Liver (tissue), 9 donors: ENCODE results near the gene GUCD1. TPM values are rescaled to one million over a fixed set of nuclear protein-coding genes. Genes with fewer than 3 reads are reported as not detected.
"Not testable (repeated sequence)": the region's sequence is repeated elsewhere in the genome, so short reads cannot be mapped to it uniquely, and the experiment has no call there.

Source experiments
- DNase-seq: peaks from one replicate; pipeline ENCODE4 v3.0.0-alpha.2; 2017; ENCODE audit warnings: low spot score
- H3K27ac ChIP-seq, 2 donors: one replicate each; pipeline ENCODE4 v1.7.0; 2013; ENCODE audit warnings: inconsistent platforms in 2 of 2, low read length in 2 of 2, control low read depth in 1 of 2, low read depth in 1 of 2, mild to moderate bottlenecking in 1 of 2
- H3K27me3 ChIP-seq, 4 donors: one replicate each; pipeline versions ENCODE4 v1.6.1 to v1.7.0; 2013; ENCODE audit warnings: low read length in 3 of 4, inconsistent platforms in 1 of 4, mild to moderate bottlenecking in 1 of 4, moderate library complexity in 1 of 4; ENCODE audit not compliant: control insufficient read depth in 4 of 4, insufficient read depth in 4 of 4
- H3K36me3 ChIP-seq, 4 donors: one replicate each; pipeline versions ENCODE4 v1.6.1 to v1.7.0; 2013; ENCODE audit warnings: low read length in 3 of 4, mild to moderate bottlenecking in 3 of 4, low read depth in 1 of 4, moderate library complexity in 1 of 4; ENCODE audit not compliant: control insufficient read depth in 4 of 4, insufficient read depth in 3 of 4
- H3K4me1 ChIP-seq, 4 donors: one replicate each; pipeline versions ENCODE4 v1.6.1 to v1.7.0; 2013; ENCODE audit warnings: low read length in 3 of 4, mild to moderate bottlenecking in 3 of 4, moderate library complexity in 1 of 4; ENCODE audit not compliant: control insufficient read depth in 4 of 4, insufficient read depth in 4 of 4
- H3K4me3 ChIP-seq, 3 donors: one replicate each; pipeline versions ENCODE4 v1.6.1 to v1.7.0; 2013; ENCODE audit warnings: low read length in 3 of 3, control low read depth in 1 of 3, low read depth in 1 of 3, mild to moderate bottlenecking in 1 of 3
- H3K9ac ChIP-seq, 2 donors: one replicate each; pipeline ENCODE4 v1.7.0; 2013; ENCODE audit warnings: low read length in 2 of 2, mild to moderate bottlenecking in 2 of 2, moderate library complexity in 2 of 2, control low read depth in 1 of 2, low read depth in 1 of 2
- H3K9me3 ChIP-seq, 4 donors: one replicate each; pipeline versions ENCODE4 v1.6.1 to v1.7.0; 2013; ENCODE audit warnings: low read length in 3 of 4; ENCODE audit not compliant: control insufficient read depth in 4 of 4
- ATF3 ChIP-seq: IDR thresholded peaks from 2 replicates; pipeline ENCODE4 v1.6.1; 2016; ENCODE audit warnings: antibody characterized with exemption
- CTCF ChIP-seq: fragments of 150-350 bp; IDR thresholded peaks from 2 replicates; pipeline ENCODE4 v1.5.1; 2017; ENCODE audit warnings: improper control_type of control experiment, low read depth, low read length; ENCODE audit not compliant: missing input control
- EGR1 ChIP-seq, 2 donors: IDR thresholded peaks; 2 replicates each; pipeline ENCODE4 v1.6.1; 2016 to 2018; ENCODE audit warnings: antibody characterized with exemption in 2 of 2, low read depth in 2 of 2
- FOXA1 ChIP-seq: IDR thresholded peaks from 2 replicates; pipeline ENCODE4 v1.6.1; 2016; ENCODE audit warnings: antibody characterized with exemption
- FOXA2 ChIP-seq: IDR thresholded peaks from 2 replicates; pipeline ENCODE4 v1.6.1; 2016; ENCODE audit warnings: antibody characterized with exemption
- GABPA ChIP-seq, 2 donors: IDR thresholded peaks in 1 of 2; conservative IDR thresholded peaks in 1 of 2; 2 replicates each; pipeline ENCODE4 v1.6.1; 2016; ENCODE audit warnings: antibody characterized with exemption in 2 of 2, mild to moderate bottlenecking in 1 of 2, moderate library complexity in 1 of 2
- HNF4A ChIP-seq, 2 donors: conservative IDR thresholded peaks; 2 replicates each; pipeline ENCODE4 v1.6.1; 2016; ENCODE audit warnings: antibody characterized with exemption in 2 of 2, mild to moderate bottlenecking in 2 of 2
- HNF4G ChIP-seq: IDR thresholded peaks from 2 replicates; pipeline ENCODE4 v1.6.1; 2016; ENCODE audit warnings: antibody characterized with exemption
- JUND ChIP-seq, 2 donors: IDR thresholded peaks; 2 replicates each; pipeline ENCODE4 v1.6.1; 2016; ENCODE audit warnings: antibody characterized with exemption in 2 of 2
- MAX ChIP-seq: IDR thresholded peaks from 2 replicates; pipeline ENCODE4 v1.6.1; 2016; ENCODE audit warnings: antibody characterized with exemption
- NR2F2 ChIP-seq: IDR thresholded peaks from 2 replicates; pipeline ENCODE4 v1.6.1; 2016; ENCODE audit warnings: antibody characterized with exemption
- RAD21 ChIP-seq, 2 donors: IDR thresholded peaks; 2 replicates each; pipeline ENCODE4 v1.6.1; 2016; ENCODE audit warnings: antibody characterized with exemption in 2 of 2, mild to moderate bottlenecking in 2 of 2
- REST ChIP-seq: IDR thresholded peaks from 2 replicates; pipeline ENCODE4 v1.6.1; 2016; ENCODE audit warnings: antibody characterized with exemption, mild to moderate bottlenecking
- RXRA ChIP-seq, 2 donors: IDR thresholded peaks; 2 replicates each; pipeline ENCODE4 v1.6.1; 2017 to 2018; ENCODE audit warnings: antibody characterized with exemption in 2 of 2, mild to moderate bottlenecking in 1 of 2
- SP1 ChIP-seq: IDR thresholded peaks from 2 replicates; pipeline ENCODE4 v1.6.1; 2018; ENCODE audit warnings: antibody characterized with exemption, mild to moderate bottlenecking
- TAF1 ChIP-seq: conservative IDR thresholded peaks from 2 replicates; pipeline ENCODE4 v1.6.1; 2016; ENCODE audit warnings: antibody characterized with exemption, mild to moderate bottlenecking
- YY1 ChIP-seq: IDR thresholded peaks from 2 replicates; pipeline ENCODE4 v1.6.1; 2016; ENCODE audit warnings: antibody characterized with exemption, mild to moderate bottlenecking
- ZBTB33 ChIP-seq: IDR thresholded peaks from 2 replicates; pipeline ENCODE4 v1.6.1; 2016; ENCODE audit warnings: antibody characterized with exemption
- WGBS: extraction: QIAGEN DNeasy Blood & Tissue Kit; methylation state at CpG from one replicate; pipeline ENCODE4 v1.1.7; 2013; 5-methylcytosine and 5-hydroxymethylcytosine counted together
- polyA plus RNA-seq, 2 donors: library from polyadenylated mRNA; stranded (reverse) in 1 of 2; unstranded in 1 of 2; fragments of 200-250 nt in 1 of 2; fragments of >200 nt in 1 of 2; fragmentation: Nextera tagmentation in 1 of 2; extraction: Ambion mirVana in 1 of 2; gene quantifications; one replicate each; pipeline versions ENCODE4 v1.2.1 to v1.2.3, GENCODE V29; 2013 to 2015
- total RNA-seq, 2 donors: library from RNA; depleted of rRNA; stranded (reverse); fragments of >200 nt; gene quantifications; one replicate each; pipeline ENCODE4 v1.2.3, GENCODE V29; 2014
- donor health status: healthy.
- donor health status: healthy.
- donor health status: healthy.
- donor health status: healthy.
- donor health status: healthy.

Gene GUCD1
- total and polyA plus RNA-seq, 4 donors: 118 to 202 (median 179) TPM

GRCh38 chr22:24553597-24554312 is 1.2 kb downstream of the GUCD1 start:
- DNase-seq: peak; percentile 77
- H3K4me3 ChIP-seq: peak overlapping the region; percentile 64 to 95 (median 74)
- H3K4me1 ChIP-seq: peaks cover 21 to 69% (median 45%) of the 10 kb centered on the region in 4 donors
- TF ChIP-seq TAF1 (peak; percentile 8), YY1 (peak; percentile 7), FOXA1 (no peak), FOXA2 (no peak), RAD21 (IDR thresholded peaks at IDR 0.05) (no peak), CTCF (no peak), ZBTB33 (no peak), EGR1 (IDR thresholded peaks at IDR 0.05; ENCODE audit: low read depth in 2 of 2) (no peak), RXRA (IDR thresholded peaks at IDR 0.05) (no peak), ATF3 (no peak), HNF4G (no peak), JUND (IDR thresholded peaks at IDR 0.05) (no peak), SP1 (no peak), NR2F2 (peak; percentile 4), GABPA (IDR thresholded peaks at IDR 0.05 in 1 of 2, conservative IDR thresholded peaks at IDR 0.05 in 1 of 2) (no peak), HNF4A (conservative IDR thresholded peaks at IDR 0.05) (peak in 1 of 2 donors; percentile 32), MAX (no peak), REST (no peak)
- H3K9ac ChIP-seq: peak overlapping the region; percentile 96 to 99
- 17% methylated on average over 12 of the region's 12 CpGs for WGBS
- no peaks in the 10 kb centered on the region for H3K27me3 ChIP-seq
- H3K9me3 ChIP-seq: no peaks in the 10 kb centered on the region
- H3K27ac ChIP-seq: peak overlapping the region; percentile 97
- peaks cover 5 to 15% (median 12%) of the 10 kb centered on the region in 4 donors for H3K36me3 ChIP-seq

- whole genome bisulfite sequencing: 60% methylated on average over 10 of the region's 10 CpGs
- Histone ChIP-seq H3K4me3 (peak overlapping the region; percentile 24 to 74 (median 64)), H3K9ac (peak overlapping the region; percentile 96 to 99), H3K4me1 (peaks cover 25 to 74% (median 49%) of the 10 kb centered on the region in 4 donors), H3K36me3 (peaks cover 2 to 11% (median 7%) of the 10 kb centered on the region in 4 donors), H3K27ac (peak overlapping the region; percentile 97)
- not testable (repeated sequence) for H3K27me3 ChIP-seq, H3K9me3 ChIP-seq, DNase-seq
These were observed 2.2 kb downstream of the GUCD1 start for GRCh38 chr22:24552503-24553286.
